ENCODE data around the gene ZFP36L2.

- TF ChIP-seq CEBPB (tag; IDR thresholded peaks at IDR 0.05) = no peak
- TF ChIP-seq NR1H2 (CRISPR knock-in tag; IDR thresholded peaks at IDR 0.05) = no peak
- no peak for TF ChIP-seq RBBP5 (IDR thresholded peaks at IDR 0.05; ENCODE audit: borderline replicate concordance, insufficient read depth, low read length, poor library complexity, severe bottlenecking)
- no peak for TF ChIP-seq ZNF253 (CRISPR knock-in tag; conservative IDR thresholded peaks at IDR 0.05)
- no peak for TF ChIP-seq ZNF121 (CRISPR knock-in tag; conservative IDR thresholded peaks at IDR 0.05)
- no peak for TF ChIP-seq CTCF (IDR thresholded peaks at IDR 0.05 in 2 of 3, conservative IDR thresholded peaks at IDR 0.05 in 1 of 3; ENCODE audit: insufficient read depth in 2 of 3, low read depth in 1 of 3, low read length in 3 of 3)
Observed at GRCh38 chr2:43217228-43218154, 8.9 kb downstream of the ZFP36L2 start.

All from K562 (cell line).